Keratinocyte (primary cell): ENCODE measurements around the gene FAM72D.
"Not testable (repeated sequence)": the region's sequence is repeated elsewhere in the genome, so short reads cannot be mapped to it uniquely, and the experiment has no call there.

Experiments
- CTCF ChIP-seq, 3 experiments: IDR thresholded peaks in 1 of 3; conservative IDR thresholded peaks in 1 of 3; optimal IDR thresholded peaks in 1 of 3; 2 replicates in 2 of 3; 3 replicates in 1 of 3; pipeline versions ENCODE3 to v1.5.1; 2011; ENCODE audit warnings: low read length in 3 of 3, mild to moderate bottlenecking in 3 of 3, moderate library complexity in 2 of 3, control low read depth in 1 of 3, inconsistent platforms in 1 of 3; ENCODE audit not compliant: insufficient read depth in 2 of 3; ENCODE audit errors: extremely low read depth in 1 of 3
- EZH2 ChIP-seq: IDR thresholded peaks from one replicate; pipeline ENCODE4 v1.6.1; 2012; ENCODE audit warnings: inconsistent platforms, mild to moderate bottlenecking, low read length, moderate library complexity

GRCh38 chr1:145155421-145155820, 59.6 kb downstream of the FAM72D start:
- not testable (repeated sequence) for TF ChIP-seq EZH2; CTCF (optimal IDR thresholded peaks at IDR 0.05 in 1 of 3, IDR thresholded peaks at IDR 0.05 in 1 of 3, conservative IDR thresholded peaks at IDR 0.05 in 1 of 3; ENCODE audit: extremely low read depth in 1 of 3, insufficient read depth in 2 of 3, low read length in 3 of 3)
